HepG2 (cell line): ENCODE measurements around the gene ADM5.

Experiments
- DNMT1 ChIP-seq: sonication (generic); formaldehyde crosslinking; IDR thresholded peaks from 2 replicates; pipeline ENCODE4 v1.5.1; 2020; ENCODE audit warnings: mild to moderate bottlenecking, missing genetic modification reagents
- EZH2 ChIP-seq: conservative IDR thresholded peaks from 2 replicates; pipeline ENCODE4 v1.6.1; 2012; ENCODE audit warnings: mild to moderate bottlenecking, low read depth, low read length, moderate library complexity
- KDM1A ChIP-seq: IDR thresholded peaks from 2 replicates; pipeline ENCODE4 v1.6.1; 2016; ENCODE audit warnings: missing compliant biosample characterization
- MXI1 ChIP-seq: IDR thresholded peaks from 3 replicates; pipeline ENCODE4 v1.6.1; 2012; ENCODE audit warnings: low read depth, low read length, inconsistent platforms, borderline replicate concordance
- POLR2A ChIP-seq, 2 experiments: IDR thresholded peaks; 2 replicates each; pipeline ENCODE4 v1.6.1; 2011; ENCODE audit warnings: low read depth in 2 of 2, low read length in 2 of 2, mild to moderate bottlenecking in 1 of 2, moderate library complexity in 1 of 2; ENCODE audit not compliant: insufficient read depth in 1 of 2
- RAD21 ChIP-seq: fragments of 450-650 bp; formaldehyde crosslinking; IDR thresholded peaks from 2 replicates; pipeline ENCODE4 v1.5.0; 2020; ENCODE audit warnings: mild to moderate bottlenecking
- ZNF232 ChIP-seq: sonication (generic); formaldehyde crosslinking; IDR thresholded peaks from 2 replicates; pipeline ENCODE4 v1.4.0; 2020; ENCODE audit warnings: missing genetic modification reagents, borderline replicate concordance
- ZNF234 ChIP-seq: sonication (generic); formaldehyde crosslinking; conservative IDR thresholded peaks from 2 replicates; pipeline ENCODE4 v1.5.1; 2020; ENCODE audit warnings: mild to moderate bottlenecking, missing genetic modification reagents
- TF ChIP-seq, protein P1 (sequence below): sonication (generic); formaldehyde crosslinking; IDR thresholded peaks from 2 replicates; pipeline ENCODE4 v1.5.0; 2020; ENCODE audit warnings: mild to moderate bottlenecking, missing genetic modification reagents, moderate library complexity
- TF ChIP-seq, protein P2 (sequence below): sonication (generic); formaldehyde crosslinking; conservative IDR thresholded peaks from 2 replicates; pipeline ENCODE4 v1.8.0; 2022; ENCODE audit warnings: missing genetic modification reagents

DNA sequence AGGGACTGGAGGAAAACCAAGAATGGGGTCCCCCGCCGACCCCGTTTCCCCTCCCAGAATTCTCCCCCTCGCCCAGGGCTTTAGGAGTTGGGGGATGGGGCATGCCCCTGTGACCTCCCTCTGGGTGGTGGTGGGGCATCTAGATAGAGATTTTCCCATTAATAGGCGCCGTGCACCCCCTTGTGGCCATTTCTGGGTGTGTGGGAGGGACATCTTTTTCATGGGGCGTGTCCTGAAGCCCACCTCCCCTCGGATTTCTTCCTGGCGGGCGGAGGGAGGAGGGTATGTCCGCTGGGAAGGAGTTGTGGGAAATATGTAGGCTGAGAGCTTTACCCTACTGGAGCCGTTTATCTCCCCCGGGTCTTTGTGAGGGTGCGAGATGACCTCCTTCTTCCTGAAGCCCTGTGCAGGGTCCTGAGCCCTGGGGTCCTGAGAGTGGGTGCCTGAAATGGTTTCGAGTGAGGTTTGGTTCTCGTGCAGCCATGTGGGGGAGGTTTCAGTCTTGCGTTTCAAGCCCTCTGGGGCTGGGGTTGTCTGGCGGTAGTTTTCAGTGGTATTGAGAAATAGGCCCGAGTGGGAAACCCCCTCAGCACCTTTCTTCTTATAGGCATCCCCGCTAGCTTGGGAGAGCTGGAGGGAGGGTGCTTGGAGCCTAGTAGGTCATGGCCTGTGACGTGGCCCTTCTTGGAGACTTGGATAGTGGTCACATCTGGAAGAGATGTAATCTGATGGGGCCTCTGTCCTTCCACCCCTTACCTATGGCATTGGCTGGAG lies 11.3 kb upstream of the ADM5 start:
- TF ChIP-seq EZH2 = no peak
- no peak for TF ChIP-seq KDM1A (CRISPR knock-in tag)
- TF ChIP-seq, protein P1, sequence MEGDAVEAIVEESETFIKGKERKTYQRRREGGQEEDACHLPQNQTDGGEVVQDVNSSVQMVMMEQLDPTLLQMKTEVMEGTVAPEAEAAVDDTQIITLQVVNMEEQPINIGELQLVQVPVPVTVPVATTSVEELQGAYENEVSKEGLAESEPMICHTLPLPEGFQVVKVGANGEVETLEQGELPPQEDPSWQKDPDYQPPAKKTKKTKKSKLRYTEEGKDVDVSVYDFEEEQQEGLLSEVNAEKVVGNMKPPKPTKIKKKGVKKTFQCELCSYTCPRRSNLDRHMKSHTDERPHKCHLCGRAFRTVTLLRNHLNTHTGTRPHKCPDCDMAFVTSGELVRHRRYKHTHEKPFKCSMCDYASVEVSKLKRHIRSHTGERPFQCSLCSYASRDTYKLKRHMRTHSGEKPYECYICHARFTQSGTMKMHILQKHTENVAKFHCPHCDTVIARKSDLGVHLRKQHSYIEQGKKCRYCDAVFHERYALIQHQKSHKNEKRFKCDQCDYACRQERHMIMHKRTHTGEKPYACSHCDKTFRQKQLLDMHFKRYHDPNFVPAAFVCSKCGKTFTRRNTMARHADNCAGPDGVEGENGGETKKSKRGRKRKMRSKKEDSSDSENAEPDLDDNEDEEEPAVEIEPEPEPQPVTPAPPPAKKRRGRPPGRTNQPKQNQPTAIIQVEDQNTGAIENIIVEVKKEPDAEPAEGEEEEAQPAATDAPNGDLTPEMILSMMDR = peak; percentile 75
- TF ChIP-seq, protein P2, sequence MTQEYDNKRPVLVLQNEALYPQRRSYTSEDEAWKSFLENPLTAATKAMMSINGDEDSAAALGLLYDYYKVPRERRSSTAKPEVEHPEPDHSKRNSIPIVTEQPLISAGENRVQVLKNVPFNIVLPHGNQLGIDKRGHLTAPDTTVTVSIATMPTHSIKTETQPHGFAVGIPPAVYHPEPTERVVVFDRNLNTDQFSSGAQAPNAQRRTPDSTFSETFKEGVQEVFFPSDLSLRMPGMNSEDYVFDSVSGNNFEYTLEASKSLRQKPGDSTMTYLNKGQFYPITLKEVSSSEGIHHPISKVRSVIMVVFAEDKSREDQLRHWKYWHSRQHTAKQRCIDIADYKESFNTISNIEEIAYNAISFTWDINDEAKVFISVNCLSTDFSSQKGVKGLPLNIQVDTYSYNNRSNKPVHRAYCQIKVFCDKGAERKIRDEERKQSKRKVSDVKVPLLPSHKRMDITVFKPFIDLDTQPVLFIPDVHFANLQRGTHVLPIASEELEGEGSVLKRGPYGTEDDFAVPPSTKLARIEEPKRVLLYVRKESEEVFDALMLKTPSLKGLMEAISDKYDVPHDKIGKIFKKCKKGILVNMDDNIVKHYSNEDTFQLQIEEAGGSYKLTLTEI (CRISPR knock-in tag) = no peak
- no peak for TF ChIP-seq ZNF232 (CRISPR knock-in tag)
- no peak; the same call in 2 of the 3 replicates for TF ChIP-seq MXI1
- no peak for TF ChIP-seq ZNF234 (CRISPR knock-in tag)
- peak; percentile 29; the same call in 1 of the 2 replicates for TF ChIP-seq RAD21 (CRISPR knock-in tag)
- TF ChIP-seq POLR2A (IDR thresholded peaks at IDR 0.05; ENCODE audit: insufficient read depth in 1 of 2, low read depth in 2 of 2, low read length in 2 of 2) = no peak
- TF ChIP-seq DNMT1 (CRISPR knock-in tag) = no peak
